ENCODE measurements around the gene EXOSC7.
"Not testable (repeated sequence)": the region's sequence is repeated elsewhere in the genome, so short reads cannot be mapped to it uniquely, and the experiment has no call there.

EXOSC7 gene

DNA sequence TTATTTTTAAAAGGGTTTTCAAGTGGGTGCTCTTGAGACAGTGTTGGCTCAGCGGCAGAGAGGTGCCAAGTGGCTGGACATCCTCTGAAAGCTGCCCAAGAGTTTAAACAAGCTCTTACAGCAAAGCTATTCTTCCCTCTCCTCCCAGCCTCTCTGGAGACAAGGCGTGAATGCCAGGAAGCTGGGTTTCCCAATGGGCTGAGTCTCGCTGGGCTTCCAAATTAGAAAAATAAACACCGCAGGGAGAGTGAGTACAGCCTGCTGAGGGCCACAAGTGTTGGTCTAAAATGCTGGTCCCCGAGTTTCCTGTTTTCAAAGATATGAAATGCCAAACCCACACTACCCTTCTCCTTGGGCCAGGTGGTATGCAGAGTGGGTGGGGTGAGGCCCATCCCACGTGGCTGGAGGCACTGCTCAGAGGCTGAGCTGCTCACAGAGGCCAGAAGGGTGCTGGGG lies 36.4 kb upstream of the EXOSC7 start:
- Histone ChIP-seq H3K9ac (ENCODE audit: low read depth, low read length, poor library complexity) (no peak overlapping the region), H3K14ac (ENCODE audit: low read length) (no peak overlapping the region), H3K4me2 (ENCODE audit: insufficient read depth, low read length, poor library complexity, severe bottlenecking) (no peak overlapping the region), H2BK120ac (ENCODE audit: low read depth, low read length) (no peak overlapping the region), H3K27ac (replicated peaks; ENCODE audit: low read length) (no peak overlapping the region), H3K36me3 (replicated peaks in 1 of 2; ENCODE audit: control insufficient read depth in 2 of 2, insufficient read depth in 2 of 2, low read length in 2 of 2) (peaks cover 22 to 79% of the 10 kb centered on the region in 2 donors), H2AK5ac (ENCODE audit: low read depth, low read length) (no peak overlapping the region), H3K4me3 (ENCODE audit: low read length in 2 of 2) (no peak overlapping the region), H2BK5ac (ENCODE audit: low read length) (no peak overlapping the region), H4K8ac (ENCODE audit: low read depth, low read length) (no peak overlapping the region), H3K9me3 (replicated peaks in 1 of 2; ENCODE audit: control insufficient read depth in 2 of 2, insufficient read depth in 1 of 2, low read depth in 1 of 2, low read length in 2 of 2) (no peaks in the 10 kb centered on the region), H3K4ac (ENCODE audit: low read length) (no peak overlapping the region), H3K23ac (ENCODE audit: low read depth, low read length, poor library complexity) (no peak overlapping the region), H3K79me1 (ENCODE audit: low read depth, low read length) (no peaks in the 10 kb centered on the region), H2AFZ (ENCODE audit: low read length) (no peak overlapping the region), H2BK15ac (ENCODE audit: low read length) (no peak overlapping the region), H3K18ac (ENCODE audit: low read length) (no peak overlapping the region), H2BK12ac (ENCODE audit: low read length) (no peak overlapping the region), H4K91ac (ENCODE audit: low read depth, low read length, poor library complexity) (no peak overlapping the region), H3K4me1 (ENCODE audit: control insufficient read depth in 2 of 2, insufficient read depth in 1 of 2, low read depth in 1 of 2, low read length in 2 of 2) (peaks cover 0 to 1% of the 10 kb centered on the region in 2 donors), H3K27me3 (ENCODE audit: control insufficient read depth in 3 of 3, insufficient read depth in 3 of 3, low read depth in 1 of 3, low read length in 3 of 3) (no peaks in the 10 kb centered on the region)
- WGBS, 2 donors (ENCODE audit: extremely low coverage in 2 of 2, insufficient read length in 2 of 2, insufficient replicate concordance in 1 of 2): no CpG with 5 or more reads among the region's 6 CpGs
- DNase-seq (ENCODE audit: low spot score): no peak

DNA sequence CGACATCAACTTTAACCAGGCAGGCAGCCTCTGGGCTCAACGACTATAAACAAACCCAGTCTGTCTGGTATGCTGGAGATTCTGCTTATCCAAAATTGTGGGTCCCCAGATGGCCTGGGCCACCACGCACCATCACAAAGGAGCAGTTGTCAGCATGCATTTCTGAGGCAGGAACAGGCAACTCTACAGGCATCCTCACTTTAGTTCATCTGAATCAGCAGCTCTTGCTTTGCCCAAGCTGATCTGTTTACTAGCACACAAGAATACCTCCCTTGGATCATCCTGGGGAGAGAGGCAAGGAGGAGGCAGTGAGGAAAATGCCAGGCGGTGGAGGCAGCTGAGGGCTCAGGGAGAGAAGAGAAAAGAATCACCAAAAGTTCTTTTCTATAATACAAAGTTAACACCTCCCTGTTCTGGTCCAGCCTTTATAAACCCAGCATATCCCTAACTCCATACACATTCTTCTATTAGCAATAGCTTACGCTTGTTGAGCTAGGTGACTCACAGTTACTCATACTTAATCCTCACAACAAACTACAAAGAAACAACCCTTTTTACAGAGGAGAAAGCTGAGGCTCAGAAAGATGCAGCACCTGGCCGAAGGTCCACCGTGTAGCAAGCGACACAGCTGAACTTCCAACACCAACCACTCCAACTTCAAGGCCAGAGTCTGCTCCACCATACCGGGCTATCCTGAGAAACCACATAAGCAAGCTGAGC lies 33.7 kb upstream of the EXOSC7 start:
- Histone ChIP-seq H4K91ac (ENCODE audit: low read depth, low read length, poor library complexity) (no peak overlapping the region), H3K4me3 (ENCODE audit: low read length in 2 of 2) (no peak overlapping the region)
- no CpG with 5 or more reads among the region's 9 CpGs for WGBS, 2 donors (ENCODE audit: extremely low coverage in 2 of 2, insufficient read length in 2 of 2, insufficient replicate concordance in 1 of 2)

GRCh38 chr3:44948239-44948638 lies 27.8 kb upstream of the EXOSC7 start:
- Histone ChIP-seq H3K14ac (ENCODE audit: low read length) (no peak overlapping the region), H3K4me3 (ENCODE audit: low read length in 2 of 2) (no peak overlapping the region), H2BK15ac (ENCODE audit: low read length) (no peak overlapping the region), H3K27ac (replicated peaks; ENCODE audit: low read length) (no peak overlapping the region), H3K18ac (ENCODE audit: low read length) (no peak overlapping the region), H2BK5ac (ENCODE audit: low read length) (no peak overlapping the region), H3K9ac (ENCODE audit: low read depth, low read length, poor library complexity) (no peak overlapping the region), H2BK120ac (ENCODE audit: low read depth, low read length) (no peak overlapping the region), H4K91ac (ENCODE audit: low read depth, low read length, poor library complexity) (no peak overlapping the region), H4K8ac (ENCODE audit: low read depth, low read length) (no peak overlapping the region), H2BK12ac (ENCODE audit: low read length) (no peak overlapping the region), H3K79me1 (ENCODE audit: low read depth, low read length) (no peaks in the 10 kb centered on the region), H3K4me1 (ENCODE audit: control insufficient read depth in 2 of 2, insufficient read depth in 1 of 2, low read depth in 1 of 2, low read length in 2 of 2) (peaks cover 1 to 12% of the 10 kb centered on the region in 2 donors), H3K9me3 (replicated peaks in 1 of 2; ENCODE audit: control insufficient read depth in 2 of 2, insufficient read depth in 1 of 2, low read depth in 1 of 2, low read length in 2 of 2) (no peaks in the 10 kb centered on the region), H3K36me3 (replicated peaks in 1 of 2; ENCODE audit: control insufficient read depth in 2 of 2, insufficient read depth in 2 of 2, low read length in 2 of 2) (peaks cover 4 to 25% of the 10 kb centered on the region in 2 donors), H3K23ac (ENCODE audit: low read depth, low read length, poor library complexity) (no peak overlapping the region), H3K27me3 (ENCODE audit: control insufficient read depth in 3 of 3, insufficient read depth in 3 of 3, low read depth in 1 of 3, low read length in 3 of 3) (no peaks in the 10 kb centered on the region), H3K4me2 (ENCODE audit: insufficient read depth, low read length, poor library complexity, severe bottlenecking) (no peak overlapping the region), H2AK5ac (ENCODE audit: low read depth, low read length) (no peak overlapping the region), H3K4ac (ENCODE audit: low read length) (no peak overlapping the region), H2AFZ (ENCODE audit: low read length) (no peak overlapping the region)
- WGBS, 2 donors (ENCODE audit: extremely low coverage in 2 of 2, insufficient read length in 2 of 2, insufficient replicate concordance in 1 of 2): no CpG with 5 or more reads among the region's 3 CpGs
- DNase-seq (ENCODE audit: low spot score): no peak

More for the DNA sequence above, 33.7 kb upstream of the EXOSC7 start:
- Histone ChIP-seq H3K9ac (ENCODE audit: low read depth, low read length, poor library complexity) (no peak overlapping the region), H3K79me1 (ENCODE audit: low read depth, low read length) (no peaks in the 10 kb centered on the region), H3K27ac (replicated peaks; ENCODE audit: low read length) (no peak overlapping the region), H3K23ac (ENCODE audit: low read depth, low read length, poor library complexity) (no peak overlapping the region), H3K4me2 (ENCODE audit: insufficient read depth, low read length, poor library complexity, severe bottlenecking) (no peak overlapping the region), H3K36me3 (replicated peaks in 1 of 2; ENCODE audit: control insufficient read depth in 2 of 2, insufficient read depth in 2 of 2, low read length in 2 of 2) (peaks cover 24 to 76% of the 10 kb centered on the region in 2 donors), H3K14ac (ENCODE audit: low read length) (no peak overlapping the region), H2AK5ac (ENCODE audit: low read depth, low read length) (no peak overlapping the region), H2BK5ac (ENCODE audit: low read length) (no peak overlapping the region), H4K8ac (ENCODE audit: low read depth, low read length) (no peak overlapping the region), H3K4me1 (ENCODE audit: control insufficient read depth in 2 of 2, insufficient read depth in 1 of 2, low read depth in 1 of 2, low read length in 2 of 2) (peaks cover 0 to 2% of the 10 kb centered on the region in 2 donors), H3K27me3 (ENCODE audit: control insufficient read depth in 3 of 3, insufficient read depth in 3 of 3, low read depth in 1 of 3, low read length in 3 of 3) (no peaks in the 10 kb centered on the region), H3K9me3 (replicated peaks in 1 of 2; ENCODE audit: control insufficient read depth in 2 of 2, insufficient read depth in 1 of 2, low read depth in 1 of 2, low read length in 2 of 2) (no peaks in the 10 kb centered on the region), H2BK120ac (ENCODE audit: low read depth, low read length) (no peak overlapping the region), H2BK12ac (ENCODE audit: low read length) (no peak overlapping the region), H3K18ac (ENCODE audit: low read length) (no peak overlapping the region), H2BK15ac (ENCODE audit: low read length) (no peak overlapping the region), H2AFZ (ENCODE audit: low read length) (no peak overlapping the region), H3K4ac (ENCODE audit: low read length) (no peak overlapping the region)
- DNase-seq (ENCODE audit: low spot score): no peak

DNA sequence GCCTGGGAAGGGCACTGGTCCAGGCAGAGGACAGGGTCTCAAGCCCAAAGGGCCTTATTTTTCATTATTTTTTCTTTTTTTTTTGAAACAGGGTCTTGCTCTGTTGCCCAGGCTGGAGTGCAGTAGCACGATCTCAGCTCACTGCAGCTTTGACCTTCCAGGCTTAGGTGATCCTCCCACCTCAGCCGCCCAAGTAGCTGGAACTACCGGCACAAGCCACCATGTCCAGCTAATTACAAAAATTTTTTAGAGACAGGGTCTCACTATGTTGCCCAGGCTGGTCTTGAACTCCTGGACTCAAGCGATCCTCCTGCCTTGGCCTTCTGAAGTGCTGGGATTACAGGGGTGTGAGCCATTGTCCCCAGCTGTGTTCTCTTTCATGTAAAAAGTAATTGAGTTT lies 26.3 kb upstream of the EXOSC7 start:
- not testable (repeated sequence) for H4K8ac ChIP-seq (ENCODE audit: low read depth, low read length); H3K4me3 ChIP-seq (ENCODE audit: low read length in 2 of 2); H3K23ac ChIP-seq (ENCODE audit: low read depth, low read length, poor library complexity); H3K9ac ChIP-seq (ENCODE audit: low read depth, low read length, poor library complexity); H2AK5ac ChIP-seq (ENCODE audit: low read depth, low read length); H2BK12ac ChIP-seq (ENCODE audit: low read length); H3K18ac ChIP-seq (ENCODE audit: low read length); H3K27me3 ChIP-seq (ENCODE audit: control insufficient read depth in 3 of 3, insufficient read depth in 3 of 3, low read depth in 1 of 3, low read length in 3 of 3); H3K14ac ChIP-seq (ENCODE audit: low read length); H2AFZ ChIP-seq (ENCODE audit: low read length); H2BK15ac ChIP-seq (ENCODE audit: low read length); H2BK5ac ChIP-seq (ENCODE audit: low read length); H2BK120ac ChIP-seq (ENCODE audit: low read depth, low read length); H3K4me2 ChIP-seq (ENCODE audit: insufficient read depth, low read length, poor library complexity, severe bottlenecking); H3K9me3 ChIP-seq (replicated peaks in 1 of 2; ENCODE audit: control insufficient read depth in 2 of 2, insufficient read depth in 1 of 2, low read depth in 1 of 2, low read length in 2 of 2); H3K27ac ChIP-seq (replicated peaks; ENCODE audit: low read length); H3K79me1 ChIP-seq (ENCODE audit: low read depth, low read length); H3K4ac ChIP-seq (ENCODE audit: low read length); H4K91ac ChIP-seq (ENCODE audit: low read depth, low read length, poor library complexity); DNase-seq (ENCODE audit: low spot score)
- Histone ChIP-seq H3K36me3 (replicated peaks in 1 of 2; ENCODE audit: control insufficient read depth in 2 of 2, insufficient read depth in 2 of 2, low read length in 2 of 2) (peaks cover 6 to 32% of the 10 kb centered on the region in 2 donors), H3K4me1 (ENCODE audit: control insufficient read depth in 2 of 2, insufficient read depth in 1 of 2, low read depth in 1 of 2, low read length in 2 of 2) (peaks cover 1 to 12% of the 10 kb centered on the region in 2 donors)
- no CpG with 5 or more reads among the region's 4 CpGs for WGBS, 2 donors (ENCODE audit: extremely low coverage in 2 of 2, insufficient read length in 2 of 2, insufficient replicate concordance in 1 of 2)
